GM12892 (cell line): ENCODE measurements around the gene C1QTNF12.
"Not testable (repeated sequence)": the region's sequence is repeated elsewhere in the genome, so short reads cannot be mapped to it uniquely, and the experiment has no call there.

Source experiments
- DNase-seq: peaks from one replicate; pipeline ENCODE4 v3.0.0; 2011; ENCODE audit not compliant: insufficient read length
- FAIRE-seq: peaks from 2 replicates; lab custom pipeline; 2011; peaks lifted over from hg19 to GRCh38; lab: Jason Lieb, UNC
- POLR2A ChIP-seq: IDR thresholded peaks from 2 replicates; pipeline ENCODE4 v1.6.1; 2011; ENCODE audit warnings: low read depth, low read length, control low read depth
- POLR2AphosphoS5 ChIP-seq: IDR thresholded peaks from 2 replicates; pipeline ENCODE4 v1.6.1; 2011; ENCODE audit warnings: low read depth, low read length, control low read depth
- TAF1 ChIP-seq: IDR thresholded peaks from 2 replicates; pipeline ENCODE4 v1.6.1; 2011; ENCODE audit warnings: low read depth, mild to moderate bottlenecking, control low read depth, low read length, borderline replicate concordance

C1QTNF12 gene

GRCh38 chr1:1253972-1254666, 7.6 kb upstream of the C1QTNF12 start:
- FAIRE-seq (no peak), DNase-seq (no peak)
- TF ChIP-seq POLR2A (no peak), POLR2AphosphoS5 (no peak), TAF1 (no peak)

GRCh38 chr1:1253314-1253713, 6.8 kb upstream of the C1QTNF12 start:
- DNase-seq: no peak
- TF ChIP-seq POLR2AphosphoS5: no peak
- TF ChIP-seq TAF1: no peak
- no peak for TF ChIP-seq POLR2A
- FAIRE-seq: no peak

DNA sequence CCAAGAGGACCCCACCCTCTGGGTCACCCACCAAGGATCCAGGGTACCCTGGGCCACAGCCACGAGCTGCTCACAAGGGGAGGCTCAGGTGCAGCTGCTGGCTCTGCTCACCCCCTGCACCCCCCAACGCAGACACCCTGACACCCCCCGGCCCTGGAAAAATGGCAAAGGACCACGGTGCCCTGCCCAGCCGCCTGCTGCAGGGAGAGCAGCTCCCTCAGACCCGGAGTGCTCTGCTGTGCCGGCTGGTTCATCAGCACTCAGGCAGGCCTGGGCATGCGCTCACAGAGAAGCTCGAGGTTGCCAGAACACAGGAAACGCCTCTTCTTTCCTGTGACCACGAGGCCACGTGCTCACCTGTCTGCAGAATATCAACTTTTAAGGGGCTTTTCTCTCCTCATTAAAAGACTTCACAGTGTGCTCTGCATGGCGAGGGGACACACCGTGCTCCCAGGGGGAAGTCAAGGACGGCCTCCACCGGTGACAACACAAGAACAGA, 4.3 kb upstream of the C1QTNF12 start:
- DNase-seq (peak; percentile 80), FAIRE-seq (peak; percentile 94)
- TF ChIP-seq POLR2AphosphoS5 (peak; percentile 74), TAF1 (peak; percentile 19; the same call in 1 of the 2 replicates), POLR2A (peak; percentile 72)

DNA sequence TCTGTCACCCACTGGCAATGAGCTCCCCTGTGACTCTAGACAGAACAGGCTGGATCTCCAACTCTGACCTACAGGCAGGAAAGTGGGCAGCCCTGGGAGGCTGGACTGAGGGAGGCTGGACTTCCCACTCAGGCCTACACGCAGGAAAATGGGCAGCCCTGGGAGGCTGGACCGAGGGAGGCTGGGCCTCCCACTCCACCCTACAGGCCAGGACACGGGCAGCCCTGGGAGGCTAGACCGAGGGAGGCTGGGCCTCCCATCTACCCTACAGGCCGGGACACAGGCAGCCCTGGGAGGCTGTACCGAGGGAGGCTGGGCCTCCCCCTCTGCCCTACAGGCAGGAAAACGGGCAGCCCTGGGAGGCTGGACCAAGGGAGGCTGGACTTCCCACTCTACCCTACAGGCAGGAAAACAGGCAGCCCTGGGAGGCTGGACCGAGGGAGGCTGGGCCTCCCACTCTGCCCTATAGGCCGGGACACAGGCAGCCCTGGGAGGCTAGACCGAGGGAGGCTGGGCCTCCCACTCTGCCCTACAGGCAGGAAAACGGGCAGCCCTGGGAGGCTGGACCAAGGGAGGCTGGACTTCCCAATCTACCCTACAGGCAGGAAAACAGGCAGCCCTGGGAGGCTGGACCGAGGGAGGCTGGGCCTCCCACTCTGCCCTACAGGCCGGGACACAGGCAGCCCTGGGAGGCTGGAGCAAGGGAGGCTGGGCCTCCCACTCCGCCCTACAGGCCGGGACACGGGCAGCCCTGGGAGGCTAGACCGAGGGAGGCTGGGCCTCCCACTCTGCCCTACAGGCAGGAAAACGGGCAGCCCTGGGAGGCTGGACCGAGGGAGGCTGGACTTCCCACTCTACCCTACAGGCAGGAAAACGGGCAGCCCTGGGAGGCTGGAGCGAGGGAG, 1.7 kb upstream of the C1QTNF12 start:
- DNase-seq, FAIRE-seq: not testable (repeated sequence)

DNA sequence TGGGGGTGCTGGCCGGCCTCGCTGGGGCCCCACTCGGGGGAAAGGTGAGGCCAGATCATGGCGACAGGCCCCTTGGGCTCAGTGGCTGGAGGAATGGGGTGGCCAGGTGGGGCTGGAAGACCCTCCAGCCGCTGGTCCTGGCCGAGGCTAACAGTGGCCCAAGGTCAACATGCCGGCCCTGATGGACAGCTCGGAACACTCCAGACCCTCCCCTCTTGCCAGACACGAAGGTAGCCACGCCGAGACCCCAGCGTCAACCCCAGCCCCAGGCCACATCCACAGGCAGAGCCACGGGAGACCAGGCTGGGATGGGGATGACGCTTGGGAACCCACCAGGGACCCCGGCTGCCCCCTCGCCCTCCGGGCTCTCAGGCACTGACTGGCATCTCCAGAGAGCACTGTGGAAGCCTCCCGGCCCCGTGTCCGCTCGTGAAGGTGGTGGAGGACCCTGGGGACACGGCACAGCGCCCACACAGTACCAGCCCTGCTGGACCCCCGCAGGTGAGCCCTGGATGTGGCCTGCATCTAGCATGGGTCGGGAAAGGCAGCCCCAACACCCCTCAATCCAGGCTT, 905 bp upstream of the C1QTNF12 start:
- TF ChIP-seq POLR2A (no peak), TAF1 (no peak), POLR2AphosphoS5 (no peak)
- DNase-seq: no peak

DNA sequence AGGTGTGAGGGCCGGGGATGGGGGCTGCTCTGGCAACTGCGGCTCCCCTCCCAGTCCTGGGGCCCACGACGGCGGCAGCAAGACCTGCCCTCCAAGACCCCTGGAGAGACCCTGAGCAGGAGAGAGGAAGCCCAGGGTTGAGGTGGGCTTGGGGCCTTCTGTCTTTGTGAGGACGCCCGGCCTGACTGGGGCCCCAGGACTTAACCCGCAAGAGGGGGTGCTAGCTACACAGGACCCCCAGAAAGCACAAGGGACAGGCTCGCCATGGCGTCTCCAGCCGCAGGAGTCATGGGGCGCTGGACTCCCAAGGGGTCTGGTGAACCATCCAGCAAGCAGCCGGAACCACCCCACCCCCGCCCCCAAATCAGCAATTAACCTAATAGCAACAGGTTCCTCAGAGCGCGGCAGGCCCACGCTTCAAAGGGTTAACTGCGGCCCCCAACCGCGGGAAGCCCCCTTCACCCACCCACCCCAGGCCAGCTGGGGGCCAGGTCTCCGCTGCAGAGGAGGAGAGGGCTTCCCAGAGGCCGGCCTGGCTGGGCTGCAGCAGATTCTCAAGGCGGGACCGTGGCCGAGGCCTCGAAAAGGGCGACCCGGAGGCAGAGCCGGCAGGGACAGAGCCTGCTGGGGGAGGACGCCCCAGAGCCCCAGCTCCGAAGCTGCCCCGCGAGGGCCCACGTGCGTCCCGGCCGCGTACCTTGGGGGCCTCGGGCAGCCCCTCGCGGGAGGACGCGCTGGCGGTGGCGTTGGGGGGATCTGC, 525 bp downstream of the C1QTNF12 start:
- FAIRE-seq: no peak
- TF ChIP-seq POLR2AphosphoS5: no peak
- DNase-seq: no peak

More for the DNA sequence above, 905 bp upstream of the C1QTNF12 start:
- no peak for FAIRE-seq

DNA sequence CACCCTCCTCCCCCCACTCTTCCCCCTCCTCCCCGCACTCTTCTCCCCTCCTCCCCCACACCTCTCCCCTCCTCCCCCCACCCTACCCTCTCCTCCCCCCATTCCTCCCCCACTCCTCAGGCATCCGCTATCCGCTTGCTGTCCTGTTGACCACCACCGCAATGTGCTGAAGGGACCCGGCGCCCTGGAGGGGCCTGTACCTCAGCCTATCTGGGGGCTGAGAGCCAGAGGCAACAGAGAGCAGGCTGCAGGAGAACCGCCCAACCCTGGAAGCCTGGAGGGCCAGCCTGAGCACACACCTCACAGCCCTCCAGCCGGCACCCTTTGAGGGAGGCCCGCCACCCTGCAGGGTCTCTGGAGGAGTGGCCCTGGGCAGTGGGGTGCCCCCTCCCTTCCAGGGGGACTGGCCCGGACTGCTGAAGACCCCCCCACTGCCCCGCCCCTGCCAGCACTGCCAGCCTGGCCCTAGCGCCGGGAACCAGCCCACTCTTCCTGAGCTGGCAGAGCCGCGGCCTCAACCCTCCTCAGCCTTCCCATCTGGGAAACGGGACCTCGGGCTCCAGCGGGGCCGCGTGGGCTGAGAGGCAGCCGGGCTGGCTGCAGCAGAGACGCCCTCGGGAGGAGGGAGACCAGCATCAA, 1.2 kb downstream of the C1QTNF12 start:
- no peak for FAIRE-seq
- TF ChIP-seq TAF1: no peak
- no peak for TF ChIP-seq POLR2AphosphoS5
- TF ChIP-seq POLR2A: no peak
- no peak for DNase-seq

GRCh38 chr1:1244192-1244811, 2.2 kb downstream of the C1QTNF12 start:
- no peak for FAIRE-seq
- TF ChIP-seq TAF1 (no peak), POLR2A (no peak), POLR2AphosphoS5 (no peak)
- no peak for DNase-seq

DNA sequence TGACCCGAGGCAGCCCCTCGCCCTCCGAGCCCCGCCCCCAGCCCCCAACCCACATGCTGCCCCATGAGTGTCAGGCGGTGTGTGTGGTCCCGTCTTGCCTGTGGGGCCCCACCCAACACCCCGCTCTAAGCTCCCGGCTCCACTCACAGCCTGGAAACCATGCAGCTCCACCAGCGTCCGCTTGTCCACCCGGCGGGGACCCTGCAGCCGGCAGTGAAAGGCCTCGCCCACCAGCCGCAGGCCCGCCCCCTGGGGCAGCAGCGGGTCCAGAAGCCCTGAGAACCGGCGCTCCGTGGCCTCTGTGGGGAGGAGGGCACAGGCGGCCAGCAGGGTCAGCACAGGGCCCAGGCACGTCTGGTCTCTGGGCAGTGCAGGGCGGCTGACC, 2.7 kb downstream of the C1QTNF12 start:
- DNase-seq (no peak), FAIRE-seq (no peak)
- TF ChIP-seq POLR2A (no peak), TAF1 (no peak), POLR2AphosphoS5 (no peak)

DNA sequence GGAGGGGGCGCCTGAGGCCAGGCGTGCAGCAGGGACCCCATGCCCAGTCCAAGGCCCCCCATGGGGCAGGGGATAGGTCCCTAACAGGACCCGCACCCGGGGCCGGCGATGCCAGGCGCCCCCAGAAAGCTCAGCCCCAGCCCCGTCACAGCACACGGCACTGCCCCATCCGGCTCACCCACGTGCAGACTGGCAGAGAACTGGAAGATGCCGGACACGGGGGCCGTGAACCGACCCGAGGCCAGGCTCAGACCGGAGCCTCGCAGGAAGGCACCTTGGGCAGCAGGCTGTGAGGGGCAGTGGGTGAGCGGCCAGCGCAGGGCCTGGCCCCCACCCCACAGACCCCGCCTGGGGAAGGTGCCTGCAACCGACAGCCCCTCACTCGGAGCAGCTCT, 3.3 kb downstream of the C1QTNF12 start:
- no peak for FAIRE-seq

More for the DNA sequence above, 3.3 kb downstream of the C1QTNF12 start:
- DNase-seq: no peak
- TF ChIP-seq POLR2AphosphoS5 (no peak), TAF1 (no peak), POLR2A (no peak)
